Thyroid gland (tissue), 4 donors: ENCODE data around the gene SLC16A4.
"Not testable (repeated sequence)": the region's sequence is repeated elsewhere in the genome, so short reads cannot be mapped to it uniquely, and the experiment has no call there.

ENCODE experiments used
- POLR2A ChIP-seq, 2 donors: fragments of 450-650 bp; IDR thresholded peaks; one replicate each; pipeline ENCODE4 v1.6.1; 2017; ENCODE audit warnings: antibody characterized with exemption in 2 of 2, mild to moderate bottlenecking in 2 of 2, moderate library complexity in 1 of 2
- TF ChIP-seq, protein P1 (sequence below), 6 experiments: fragments of 200-600 bp in 3 of 6; fragments of 450-650 bp in 3 of 6; sonication (generic) in 3 of 6; IDR thresholded peaks; one replicate each; pipeline ENCODE4 v1.5.1; 2016 to 2019; ENCODE audit warnings: antibody characterized with exemption in 6 of 6, mild to moderate bottlenecking in 2 of 6, inconsistent platforms in 1 of 6, moderate library complexity in 1 of 6

DNA sequence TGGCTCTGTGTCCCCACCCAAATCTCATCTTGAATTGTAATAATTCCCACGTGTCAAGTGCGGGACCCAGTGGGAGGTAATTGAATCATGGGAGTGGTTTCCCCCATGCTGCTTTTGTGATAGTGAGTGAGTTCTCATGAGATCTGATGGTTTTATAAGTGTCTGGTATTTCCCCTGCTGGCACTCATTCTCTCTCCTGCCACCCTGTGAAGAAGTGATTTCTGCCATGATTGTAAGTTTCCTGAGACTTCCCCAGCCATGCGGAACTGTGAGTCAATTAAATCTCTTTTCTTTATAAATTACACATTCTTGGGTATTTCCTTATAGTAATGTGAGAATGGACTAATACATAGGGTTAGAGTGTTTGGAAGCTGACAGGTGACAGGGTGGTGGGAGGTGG lies 49.0 kb upstream of the SLC16A4 start:
- TF ChIP-seq, protein P1, sequence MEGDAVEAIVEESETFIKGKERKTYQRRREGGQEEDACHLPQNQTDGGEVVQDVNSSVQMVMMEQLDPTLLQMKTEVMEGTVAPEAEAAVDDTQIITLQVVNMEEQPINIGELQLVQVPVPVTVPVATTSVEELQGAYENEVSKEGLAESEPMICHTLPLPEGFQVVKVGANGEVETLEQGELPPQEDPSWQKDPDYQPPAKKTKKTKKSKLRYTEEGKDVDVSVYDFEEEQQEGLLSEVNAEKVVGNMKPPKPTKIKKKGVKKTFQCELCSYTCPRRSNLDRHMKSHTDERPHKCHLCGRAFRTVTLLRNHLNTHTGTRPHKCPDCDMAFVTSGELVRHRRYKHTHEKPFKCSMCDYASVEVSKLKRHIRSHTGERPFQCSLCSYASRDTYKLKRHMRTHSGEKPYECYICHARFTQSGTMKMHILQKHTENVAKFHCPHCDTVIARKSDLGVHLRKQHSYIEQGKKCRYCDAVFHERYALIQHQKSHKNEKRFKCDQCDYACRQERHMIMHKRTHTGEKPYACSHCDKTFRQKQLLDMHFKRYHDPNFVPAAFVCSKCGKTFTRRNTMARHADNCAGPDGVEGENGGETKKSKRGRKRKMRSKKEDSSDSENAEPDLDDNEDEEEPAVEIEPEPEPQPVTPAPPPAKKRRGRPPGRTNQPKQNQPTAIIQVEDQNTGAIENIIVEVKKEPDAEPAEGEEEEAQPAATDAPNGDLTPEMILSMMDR (IDR thresholded peaks at IDR 0.05): not testable (repeated sequence)
- not testable (repeated sequence) for TF ChIP-seq POLR2A (IDR thresholded peaks at IDR 0.05)
